T-cell (primary cell): ENCODE data around the gene NT5C3A. TPM values are rescaled to one million over a fixed set of nuclear protein-coding genes. Genes with fewer than 3 reads are reported as not detected.

ENCODE experiments used
- ATAC-seq, 4 experiments: fragments of 200-7000 bp in 3 of 4; fragments of 150-1000 bp in 1 of 4; cut with Tn5 transposase; replicated peaks in 1 of 4; 1 replicate in 3 of 4; 2 replicates in 1 of 4; pipeline ENCODE4 v1.10.0; 2021; ENCODE audit warnings: moderate library complexity in 3 of 4, mild to moderate bottlenecking in 2 of 4, moderate number of reproducible peaks in 1 of 4
- CTCF ChIA-PET, 2 donors: fragments of 300-600 bp; sonication (Branson Sonifier 250); formaldehyde crosslinking; loops; one replicate each; lab custom pipeline; 2022; ENCODE audit warnings: antibody characterized with exemption in 2 of 2; lab: Charles Lee
- POLR2A ChIA-PET, 2 donors: fragments of 300-600 bp; sonication (Branson Sonifier 250); formaldehyde crosslinking; loops; one replicate each; lab custom pipeline; 2022; ENCODE audit warnings: antibody characterized with exemption in 2 of 2; lab: Charles Lee
- DNase-seq, 35 experiments: peaks; one replicate each; pipeline versions ENCODE4 v3.0.0 to v3.0.0-alpha.2; 2013 to 2023
- H3K27ac ChIP-seq: one replicate; pipeline ENCODE4 v1.5.1; 2013; ENCODE audit warnings: low read length
- H3K27me3 ChIP-seq, 2 experiments: replicated peaks in 1 of 2; 1 replicate in 1 of 2; 2 replicates in 1 of 2; pipeline versions ENCODE4 v1.6.1 to v1.7.0; 2013; ENCODE audit warnings: low read length in 1 of 2, mixed read lengths in 1 of 2; ENCODE audit not compliant: control insufficient read depth in 2 of 2, insufficient read depth in 2 of 2; ENCODE audit errors: extremely low read depth in 1 of 2
- H3K36me3 ChIP-seq, 2 donors: 1 replicate in 1 of 2; 2 replicates in 1 of 2; pipeline versions ENCODE4 v1.6.1 to v1.7.0; 2013; ENCODE audit warnings: low read length in 1 of 2; ENCODE audit not compliant: control insufficient read depth in 2 of 2, insufficient read depth in 1 of 2; ENCODE audit errors: extremely low read depth in 1 of 2
- H3K4me1 ChIP-seq, 2 experiments: 1 replicate in 1 of 2; 2 replicates in 1 of 2; pipeline versions ENCODE4 v1.6.1 to v1.7.0; 2013; ENCODE audit warnings: low read length in 2 of 2, mixed read lengths in 1 of 2; ENCODE audit not compliant: insufficient read depth in 2 of 2, control insufficient read depth in 1 of 2; ENCODE audit errors: extremely low read depth in 1 of 2
- H3K4me3 ChIP-seq, 2 donors: 1 replicate in 1 of 2; 2 replicates in 1 of 2; pipeline versions ENCODE4 v1.5.1 to v1.7.0; 2013; ENCODE audit warnings: mild to moderate bottlenecking in 2 of 2, low read length in 1 of 2, moderate library complexity in 1 of 2; ENCODE audit not compliant: control insufficient read depth in 1 of 2; ENCODE audit errors: extremely low read depth in 1 of 2
- H3K9me3 ChIP-seq: 2 replicates; pipeline ENCODE4 v1.7.0; 2013
- H3K27ac Mint-ChIP-seq, 2 donors: one replicate each; pipeline ENCODE4 v1.8.0; 2020 to 2021; ENCODE audit warnings: mild to moderate bottlenecking in 2 of 2, mixed read lengths in 2 of 2
- H3K27me3 Mint-ChIP-seq, 2 donors: one replicate each; pipeline ENCODE4 v1.8.0; 2021 to 2022; ENCODE audit warnings: mixed read lengths in 2 of 2
- H3K36me3 Mint-ChIP-seq: one replicate; pipeline ENCODE4 v1.8.0; 2021; ENCODE audit warnings: mixed read lengths
- H3K4me1 Mint-ChIP-seq, 3 donors: one replicate each; pipeline ENCODE4 v1.8.0; 2020 to 2022; ENCODE audit warnings: mixed read lengths in 3 of 3, mild to moderate bottlenecking in 1 of 3
- H3K4me3 Mint-ChIP-seq, 3 donors: one replicate each; pipeline ENCODE4 v1.8.0; 2020 to 2022; ENCODE audit warnings: mild to moderate bottlenecking in 3 of 3, mixed read lengths in 3 of 3, moderate library complexity in 3 of 3
- H3K9me3 Mint-ChIP-seq, 3 donors: one replicate each; pipeline ENCODE4 v1.8.0; 2020 to 2022; ENCODE audit warnings: mixed read lengths in 3 of 3
- WGBS: methylation state at CpG from one replicate; pipeline ENCODE4 v1.1.5; 2013; ENCODE audit warnings: missing lambda C conversion rate; ENCODE audit not compliant: insufficient coverage; 5-methylcytosine and 5-hydroxymethylcytosine counted together
- total RNA-seq, 35 experiments: library from RNA in 6 of 35; stranded (reverse) in 6 of 35; fragments of 120-200 nt in 1 of 35; gene quantifications; one replicate each; pipeline versions ENCODE4 v1.2.1 to v1.2.4 and lab custom pipeline; 2013 to 2026

The NT5C3A gene
- total RNA-seq, 5 donors from 2014 or later (not counting 1 experiment from before 2014, with no cell fraction given): 31.1 to 41.1 (median 38.0) TPM

DNA sequence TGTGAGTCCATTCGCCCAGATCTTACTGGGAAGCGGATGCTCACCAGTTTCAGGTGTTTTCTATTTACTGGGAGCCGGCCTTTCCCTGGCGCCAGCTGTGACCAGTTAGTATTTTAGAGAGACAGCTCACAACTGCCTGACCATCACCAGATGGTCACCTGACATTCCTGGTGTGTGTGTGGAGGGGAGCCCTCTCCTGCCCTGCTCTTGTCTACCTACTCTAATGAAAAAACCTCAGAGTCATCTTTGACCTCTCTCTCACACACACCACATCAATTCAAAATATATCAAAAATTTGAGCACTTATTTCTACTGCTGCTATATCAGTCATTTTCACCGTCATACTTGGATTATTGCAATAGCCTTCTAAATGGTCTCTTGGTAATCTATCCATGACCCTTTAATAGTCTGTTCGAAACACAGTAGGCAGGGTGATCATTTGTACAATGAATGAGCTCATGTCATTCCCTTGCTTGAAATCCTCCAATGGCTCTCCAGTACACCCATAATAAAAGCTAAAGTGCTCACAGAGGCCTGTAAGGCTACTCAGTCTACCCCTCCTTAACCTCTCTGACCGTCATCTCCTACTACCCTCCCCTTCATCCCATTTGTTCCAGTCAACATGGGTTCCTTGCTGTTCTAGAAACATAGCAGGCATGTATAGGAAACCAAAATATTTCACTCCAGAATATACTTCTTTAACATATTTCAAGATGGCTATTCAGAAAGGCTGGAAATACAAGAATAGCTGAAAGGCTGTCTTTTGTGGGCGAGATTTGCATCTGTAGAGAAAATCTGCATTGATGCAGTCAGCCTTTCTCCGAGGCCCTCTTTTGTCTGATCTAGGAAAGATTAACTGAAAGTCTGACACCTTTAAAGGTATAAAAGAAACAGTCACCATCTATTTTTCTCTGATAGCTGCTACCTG lies 17.5 kb upstream of the NT5C3A start:
- Mint-ChIP-seq H3K9me3 (no peaks in the 10 kb centered on the region), H3K4me3 (no peak overlapping the region), H3K4me1 (peaks cover 11 to 22% (median 20%) of the 10 kb centered on the region in 3 donors), H3K27ac (no peak overlapping the region), H3K27me3 (peaks cover 0 to 10% of the 10 kb centered on the region in 2 donors), H3K36me3 (no peaks in the 10 kb centered on the region)
- POLR2A ChIA-PET: interaction anchor here in 1 of 2 donors (0.6 kb wide), 1 partner anchor 147 kb away, joined by 3 read pairs; no protein-coding TSS in a partner anchor
- Histone ChIP-seq H3K27me3 (no peaks in the 10 kb centered on the region), H3K9me3 (no peaks in the 10 kb centered on the region), H3K36me3 (no peaks in the 10 kb centered on the region), H3K27ac (no peak overlapping the region), H3K4me3 (no peak overlapping the region), H3K4me1 (peaks cover 2 to 10% of the 10 kb centered on the region in 2 experiments)
- CTCF ChIA-PET: no interaction called here
- ATAC-seq (no peak), DNase-seq (no peak)
- 90% methylated on average over 3 of the region's 9 CpGs for WGBS

DNA sequence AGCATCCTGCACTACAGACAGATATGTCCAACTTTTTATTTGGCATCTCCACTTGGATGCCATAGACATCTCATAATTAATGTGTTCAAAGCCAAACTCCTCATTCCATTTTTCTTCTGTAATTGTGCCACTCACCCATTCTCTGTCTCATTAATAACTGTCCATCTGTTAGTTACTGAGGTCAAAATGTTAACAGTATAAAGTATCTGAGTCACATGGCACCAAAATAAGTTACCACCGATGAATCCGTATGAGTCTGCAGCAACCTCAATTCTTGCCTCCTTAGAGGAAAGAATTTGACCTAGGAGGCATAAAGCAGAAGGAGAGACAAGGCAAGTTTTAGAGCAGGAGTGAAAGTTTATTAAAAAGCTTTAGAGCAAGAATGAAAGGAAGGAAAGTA lies 16.5 kb upstream of the NT5C3A start:
- H3K27me3 ChIP-seq: no peaks in the 10 kb centered on the region
- CTCF ChIA-PET: no interaction called here
- POLR2A ChIA-PET: no interaction called here

DNA sequence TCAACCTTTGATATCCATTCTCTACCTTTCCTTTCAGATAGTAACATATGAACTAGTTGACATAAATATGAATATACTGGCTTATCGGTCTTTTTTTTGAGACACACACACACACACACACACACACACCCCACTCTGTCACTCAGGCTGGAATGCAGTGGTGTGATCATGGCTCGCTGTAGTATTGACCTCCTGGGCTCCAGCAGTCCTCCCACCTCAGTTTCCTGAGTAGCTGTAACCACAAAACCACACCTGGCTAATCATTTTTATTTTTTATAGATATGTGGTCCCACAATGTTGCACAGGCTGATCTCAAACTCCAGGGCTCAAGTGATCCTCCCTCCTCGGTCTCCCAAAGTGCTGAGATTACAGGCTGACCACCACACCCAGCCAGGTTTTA lies 14.2 kb upstream of the NT5C3A start:
- H3K4me1 ChIP-seq: peaks cover 2 to 10% of the 10 kb centered on the region in 2 experiments
- ATAC-seq: no peak
- H3K9me3 ChIP-seq: no peaks in the 10 kb centered on the region
- H3K4me3 ChIP-seq: no peak overlapping the region
- Mint-ChIP-seq H3K27ac (no peak overlapping the region), H3K9me3 (peaks cover 0 to under 1% (median 0%) of the 10 kb centered on the region in 3 donors), H3K4me3 (no peak overlapping the region), H3K4me1 (peaks cover 11 to 22% (median 20%) of the 10 kb centered on the region in 3 donors), H3K36me3 (no peaks in the 10 kb centered on the region), H3K27me3 (peaks cover 12 to 18% of the 10 kb centered on the region in 2 donors)
- DNase-seq: no peak
- peaks cover 0 to 3% of the 10 kb centered on the region in 2 experiments for H3K27me3 ChIP-seq
- no peaks in the 10 kb centered on the region for H3K36me3 ChIP-seq
- ChIA-PET CTCF (interaction anchor here (0.6 to 1.1 kb wide), 2 partner anchors 8 to 36 kb away, joined by 3 read pairs; no protein-coding TSS in a partner anchor), POLR2A (no interaction called here)
- no peak overlapping the region for H3K27ac ChIP-seq
- WGBS: 0% methylated on average over 1 of the region's 3 CpGs

More for the DNA sequence above, 16.5 kb upstream of the NT5C3A start:
- Mint-ChIP-seq H3K4me1 (peaks cover 11 to 22% (median 20%) of the 10 kb centered on the region in 3 donors), H3K27ac (no peak overlapping the region), H3K27me3 (peaks cover 0 to 10% of the 10 kb centered on the region in 2 donors), H3K4me3 (no peak overlapping the region), H3K36me3 (no peaks in the 10 kb centered on the region), H3K9me3 (no peaks in the 10 kb centered on the region)
- Histone ChIP-seq H3K9me3 (no peaks in the 10 kb centered on the region), H3K27ac (no peak overlapping the region), H3K4me3 (no peak overlapping the region), H3K4me1 (peaks cover 2 to 10% of the 10 kb centered on the region in 2 experiments), H3K36me3 (no peaks in the 10 kb centered on the region)
- ATAC-seq: no peak
- no peak for DNase-seq
- 92% methylated on average over 2 of the region's 2 CpGs for WGBS

DNA sequence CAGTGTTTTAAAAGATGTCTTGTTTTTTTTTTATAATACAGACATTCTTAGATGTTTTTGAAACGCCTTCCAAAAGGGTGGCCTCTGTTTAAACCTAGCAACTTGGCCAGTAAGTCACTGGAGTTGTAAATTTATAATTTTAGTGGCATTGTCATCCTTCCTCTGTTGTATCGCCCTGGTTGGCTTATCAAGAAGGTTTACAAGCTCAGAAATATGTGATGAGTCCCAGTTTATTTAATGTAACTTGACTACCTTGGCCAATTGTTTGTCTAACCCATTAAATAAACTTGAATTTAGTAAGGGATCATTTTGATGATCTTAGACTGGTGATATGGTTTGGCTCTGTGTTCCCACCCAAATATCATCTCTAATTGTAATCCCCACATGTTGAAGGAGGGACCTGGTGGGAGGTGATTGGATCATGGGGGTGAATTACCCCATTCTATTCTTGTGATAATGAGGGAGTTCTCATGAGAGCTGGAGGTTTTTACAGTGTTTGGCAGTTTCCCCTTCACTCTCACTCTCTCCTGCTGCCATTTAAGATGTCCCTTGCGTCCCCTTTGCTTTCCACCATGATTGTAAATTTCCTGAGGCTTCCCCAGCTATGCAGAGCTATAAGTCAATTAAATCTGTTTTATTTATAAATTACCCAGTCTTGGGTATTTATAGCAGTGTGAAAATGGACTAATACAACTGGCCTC lies 13.4 kb upstream of the NT5C3A start:
- no CpG with 5 or more reads among the region's 3 CpGs for WGBS
- Histone ChIP-seq H3K27ac (no peak overlapping the region), H3K4me1 (peaks cover 2 to 10% of the 10 kb centered on the region in 2 experiments), H3K36me3 (no peaks in the 10 kb centered on the region), H3K4me3 (no peak overlapping the region), H3K27me3 (peaks cover 0 to 3% of the 10 kb centered on the region in 2 experiments), H3K9me3 (no peaks in the 10 kb centered on the region)
- H3K4me3 Mint-ChIP-seq: no peak overlapping the region
- H3K36me3 Mint-ChIP-seq: no peaks in the 10 kb centered on the region
- H3K27ac Mint-ChIP-seq: no peak overlapping the region
- ChIA-PET POLR2A (no interaction called here), CTCF (interaction anchor here in 1 of 2 donors (1.1 kb wide), 1 partner anchor 35 kb away, joined by 3 read pairs; no protein-coding TSS in a partner anchor)
- H3K27me3 Mint-ChIP-seq: peaks cover 13 to 24% of the 10 kb centered on the region in 2 donors
- H3K4me1 Mint-ChIP-seq: peaks cover 11 to 22% (median 20%) of the 10 kb centered on the region in 3 donors
- ATAC-seq (no peak), DNase-seq (no peak)
- peaks cover 0 to 6% (median 0%) of the 10 kb centered on the region in 3 donors for H3K9me3 Mint-ChIP-seq

DNA sequence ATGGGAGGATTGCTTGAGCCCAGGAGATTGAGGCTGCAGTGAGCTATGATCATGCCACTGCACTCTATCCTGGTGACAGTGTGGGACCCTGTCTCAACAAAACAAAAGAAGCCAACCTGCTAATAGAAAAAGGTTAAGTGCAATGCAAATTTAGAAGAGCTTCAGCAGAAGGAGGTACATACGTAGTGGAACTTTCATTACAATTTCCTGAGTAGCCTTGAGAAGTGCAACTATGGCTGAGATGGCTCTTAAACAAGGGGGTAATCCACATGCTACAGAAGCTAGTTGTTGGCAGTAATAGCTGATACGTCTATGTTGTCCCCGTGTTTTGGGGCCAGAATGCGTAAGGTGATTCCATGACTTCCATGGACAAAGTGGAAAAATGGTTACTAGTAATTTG lies 10.7 kb upstream of the NT5C3A start:
- CTCF ChIA-PET: interaction anchor here in 1 of 2 donors (1.3 kb wide), 1 partner anchor 35 kb away, joined by 3 read pairs; no protein-coding TSS in a partner anchor
- WGBS: 86% methylated on average over 2 of the region's 4 CpGs
- peaks cover 13 to 19% of the 10 kb centered on the region in 2 donors for H3K27me3 Mint-ChIP-seq

DNA sequence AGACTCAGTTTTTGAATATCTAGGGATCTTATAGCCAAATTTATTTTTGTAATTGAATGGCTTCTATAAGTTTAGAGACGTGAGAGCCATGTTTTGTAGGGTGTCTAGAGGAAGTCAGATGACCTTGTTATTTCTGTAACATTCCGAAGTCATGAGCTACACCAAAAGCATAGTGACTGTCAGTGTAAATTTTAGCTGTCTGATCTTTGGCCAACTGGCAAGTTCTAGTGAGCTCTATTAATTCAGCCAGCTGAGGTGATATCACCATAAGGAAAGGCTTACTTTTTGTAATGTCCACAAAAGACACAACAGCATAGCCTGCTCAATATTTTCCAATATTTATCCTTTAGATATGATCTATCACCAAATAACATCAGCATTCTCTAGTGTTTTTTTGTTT lies 9.9 kb upstream of the NT5C3A start:
- Histone ChIP-seq H3K9me3 (no peaks in the 10 kb centered on the region), H3K4me3 (no peak overlapping the region), H3K36me3 (no peaks in the 10 kb centered on the region), H3K4me1 (peaks cover 2 to 7% of the 10 kb centered on the region in 2 experiments), H3K27ac (no peak overlapping the region), H3K27me3 (peaks cover 0 to 10% of the 10 kb centered on the region in 2 experiments)
- Mint-ChIP-seq H3K27me3 (peaks cover 13 to 19% of the 10 kb centered on the region in 2 donors), H3K4me1 (peaks cover 7 to 14% (median 14%) of the 10 kb centered on the region in 3 donors), H3K4me3 (no peak overlapping the region), H3K27ac (no peak overlapping the region), H3K36me3 (no peaks in the 10 kb centered on the region), H3K9me3 (peaks cover 6 to 11% (median 9%) of the 10 kb centered on the region in 3 donors)
- ChIA-PET CTCF (interaction anchor here (0.6 to 1.3 kb wide), 2 partner anchors 36 to 121 kb away, joined by 3 to 6 read pairs; no protein-coding TSS in a partner anchor), POLR2A (no interaction called here)
- 75% methylated on average over 2 of the region's 2 CpGs for WGBS
- DNase-seq: no peak
- no peak for ATAC-seq

More for the DNA sequence above, 10.7 kb upstream of the NT5C3A start:
- Histone ChIP-seq H3K4me1 (peaks cover 2 to 10% of the 10 kb centered on the region in 2 experiments), H3K4me3 (no peak overlapping the region), H3K36me3 (no peaks in the 10 kb centered on the region), H3K27me3 (peaks cover 0 to 10% of the 10 kb centered on the region in 2 experiments), H3K9me3 (no peaks in the 10 kb centered on the region), H3K27ac (no peak overlapping the region)
- peaks cover 11 to 21% (median 20%) of the 10 kb centered on the region in 3 donors for H3K4me1 Mint-ChIP-seq
- no peak overlapping the region for H3K4me3 Mint-ChIP-seq
- peaks cover 6 to 11% (median 9%) of the 10 kb centered on the region in 3 donors for H3K9me3 Mint-ChIP-seq
- no peak overlapping the region for H3K27ac Mint-ChIP-seq
- DNase-seq: no peak
- POLR2A ChIA-PET: interaction anchor here (0.5 to 0.6 kb wide), 2 partner anchors 53 to 105 kb away, joined by 4 read pairs; no protein-coding TSS in a partner anchor
- H3K36me3 Mint-ChIP-seq: no peaks in the 10 kb centered on the region
- no peak for ATAC-seq
